GM18507 (cell line): ENCODE data around the gene CHRNG.
"Not testable (repeated sequence)": the region's sequence is repeated elsewhere in the genome, so short reads cannot be mapped to it uniquely, and the experiment has no call there.

Source experiments
- DNase-seq: peaks from one replicate; pipeline ENCODE4 v3.0.0; 2011; ENCODE audit warnings: low read depth; ENCODE audit not compliant: insufficient read length; ENCODE audit errors: extremely low spot score
- FAIRE-seq: peaks from 2 replicates; lab custom pipeline; 2011; peaks lifted over from hg19 to GRCh38; lab: Jason Lieb, UNC

Gene CHRNG

GRCh38 chr2:232525791-232526371, 13.6 kb upstream of the CHRNG start, which contains the start of gene CHRND:
Gene CHRND (plus strand): TSS chr2:232526160. CDS start chr2:232526216, 56 bp downstream.
- no peak for DNase-seq
- no peak for FAIRE-seq

GRCh38 chr2:232526372-232526941, 13.0 kb upstream of the CHRNG start:
- FAIRE-seq (no peak), DNase-seq (no peak)

- FAIRE-seq (no peak), DNase-seq (no peak)
These were observed 11.5 kb upstream of the CHRNG start for GRCh38 chr2:232527905-232528470.

- no peak for FAIRE-seq
- no peak for DNase-seq
These were observed 10.6 kb upstream of the CHRNG start for GRCh38 chr2:232528746-232529460.

GRCh38 chr2:232529806-232530547, 9.5 kb upstream of the CHRNG start:
- no peak for DNase-seq
- no peak for FAIRE-seq

- no peak for DNase-seq
- FAIRE-seq, result no peak
These were observed 8.7 kb upstream of the CHRNG start for GRCh38 chr2:232530626-232531260.

GRCh38 chr2:232532419-232532818, 7.1 kb upstream of the CHRNG start:
- DNase-seq, result no peak
- FAIRE-seq, result no peak

GRCh38 chr2:232532821-232533220, 6.7 kb upstream of the CHRNG start:
- not testable (repeated sequence) for FAIRE-seq, DNase-seq

- FAIRE-seq, result no peak
These were observed 5.4 kb upstream of the CHRNG start for GRCh38 chr2:232533944-232534710.

GRCh38 chr2:232534940-232535651, 4.4 kb upstream of the CHRNG start:
- DNase-seq (no peak), FAIRE-seq (no peak)

More at GRCh38 chr2:232533944-232534710, 5.4 kb upstream of the CHRNG start:
- DNase-seq, result no peak

- no peak for FAIRE-seq
These were observed 3.5 kb upstream of the CHRNG start for GRCh38 chr2:232535761-232536530.

GRCh38 chr2:232537079-232537478, 2.4 kb upstream of the CHRNG start:
- no peak for DNase-seq

More at GRCh38 chr2:232535761-232536530, 3.5 kb upstream of the CHRNG start:
- no peak for DNase-seq

GRCh38 chr2:232537499-232537898, 2.0 kb upstream of the CHRNG start:
- FAIRE-seq, result no peak
- no peak for DNase-seq

More at GRCh38 chr2:232537079-232537478, 2.4 kb upstream of the CHRNG start:
- FAIRE-seq, result no peak

- no peak for FAIRE-seq
- no peak for DNase-seq
These were observed 821 bp upstream of the CHRNG start for GRCh38 chr2:232538671-232539070.

GRCh38 chr2:232540441-232541041, 1.0 kb downstream of the CHRNG start:
- FAIRE-seq (no peak), DNase-seq (no peak)

- FAIRE-seq, result no peak
- DNase-seq, result no peak
These were observed 1.9 kb downstream of the CHRNG start for GRCh38 chr2:232541195-232541960.
